Liver (tissue), 9 donors: ENCODE measurements around the gene SCN9A. TPM values are rescaled to one million over a fixed set of nuclear protein-coding genes. Genes with fewer than 3 reads are reported as not detected.

Source experiments
- DNase-seq: peaks from one replicate; pipeline ENCODE4 v3.0.0-alpha.2; 2017; ENCODE audit warnings: low spot score
- H3K27ac ChIP-seq, 2 donors: one replicate each; pipeline ENCODE4 v1.7.0; 2013; ENCODE audit warnings: inconsistent platforms in 2 of 2, low read length in 2 of 2, control low read depth in 1 of 2, low read depth in 1 of 2, mild to moderate bottlenecking in 1 of 2
- H3K27me3 ChIP-seq, 4 donors: one replicate each; pipeline versions ENCODE4 v1.6.1 to v1.7.0; 2013; ENCODE audit warnings: low read length in 3 of 4, inconsistent platforms in 1 of 4, mild to moderate bottlenecking in 1 of 4, moderate library complexity in 1 of 4; ENCODE audit not compliant: control insufficient read depth in 4 of 4, insufficient read depth in 4 of 4
- H3K36me3 ChIP-seq, 4 donors: one replicate each; pipeline versions ENCODE4 v1.6.1 to v1.7.0; 2013; ENCODE audit warnings: low read length in 3 of 4, mild to moderate bottlenecking in 3 of 4, low read depth in 1 of 4, moderate library complexity in 1 of 4; ENCODE audit not compliant: control insufficient read depth in 4 of 4, insufficient read depth in 3 of 4
- H3K4me1 ChIP-seq, 4 donors: one replicate each; pipeline versions ENCODE4 v1.6.1 to v1.7.0; 2013; ENCODE audit warnings: low read length in 3 of 4, mild to moderate bottlenecking in 3 of 4, moderate library complexity in 1 of 4; ENCODE audit not compliant: control insufficient read depth in 4 of 4, insufficient read depth in 4 of 4
- H3K4me3 ChIP-seq, 3 donors: one replicate each; pipeline versions ENCODE4 v1.6.1 to v1.7.0; 2013; ENCODE audit warnings: low read length in 3 of 3, control low read depth in 1 of 3, low read depth in 1 of 3, mild to moderate bottlenecking in 1 of 3
- H3K9ac ChIP-seq, 2 donors: one replicate each; pipeline ENCODE4 v1.7.0; 2013; ENCODE audit warnings: low read length in 2 of 2, mild to moderate bottlenecking in 2 of 2, moderate library complexity in 2 of 2, control low read depth in 1 of 2, low read depth in 1 of 2
- H3K9me3 ChIP-seq, 4 donors: one replicate each; pipeline versions ENCODE4 v1.6.1 to v1.7.0; 2013; ENCODE audit warnings: low read length in 3 of 4; ENCODE audit not compliant: control insufficient read depth in 4 of 4
- EGR1 ChIP-seq, 2 donors: IDR thresholded peaks; 2 replicates each; pipeline ENCODE4 v1.6.1; 2016 to 2018; ENCODE audit warnings: antibody characterized with exemption in 2 of 2, low read depth in 2 of 2
- FOXA1 ChIP-seq: IDR thresholded peaks from 2 replicates; pipeline ENCODE4 v1.6.1; 2016; ENCODE audit warnings: antibody characterized with exemption
- FOXA2 ChIP-seq: IDR thresholded peaks from 2 replicates; pipeline ENCODE4 v1.6.1; 2016; ENCODE audit warnings: antibody characterized with exemption
- GABPA ChIP-seq, 2 donors: IDR thresholded peaks in 1 of 2; conservative IDR thresholded peaks in 1 of 2; 2 replicates each; pipeline ENCODE4 v1.6.1; 2016; ENCODE audit warnings: antibody characterized with exemption in 2 of 2, mild to moderate bottlenecking in 1 of 2, moderate library complexity in 1 of 2
- HNF4A ChIP-seq, 2 donors: conservative IDR thresholded peaks; 2 replicates each; pipeline ENCODE4 v1.6.1; 2016; ENCODE audit warnings: antibody characterized with exemption in 2 of 2, mild to moderate bottlenecking in 2 of 2
- HNF4G ChIP-seq: IDR thresholded peaks from 2 replicates; pipeline ENCODE4 v1.6.1; 2016; ENCODE audit warnings: antibody characterized with exemption
- JUND ChIP-seq, 2 donors: IDR thresholded peaks; 2 replicates each; pipeline ENCODE4 v1.6.1; 2016; ENCODE audit warnings: antibody characterized with exemption in 2 of 2
- NR2F2 ChIP-seq: IDR thresholded peaks from 2 replicates; pipeline ENCODE4 v1.6.1; 2016; ENCODE audit warnings: antibody characterized with exemption
- RAD21 ChIP-seq, 2 donors: IDR thresholded peaks; 2 replicates each; pipeline ENCODE4 v1.6.1; 2016; ENCODE audit warnings: antibody characterized with exemption in 2 of 2, mild to moderate bottlenecking in 2 of 2
- SP1 ChIP-seq: IDR thresholded peaks from 2 replicates; pipeline ENCODE4 v1.6.1; 2018; ENCODE audit warnings: antibody characterized with exemption, mild to moderate bottlenecking
- YY1 ChIP-seq: IDR thresholded peaks from 2 replicates; pipeline ENCODE4 v1.6.1; 2016; ENCODE audit warnings: antibody characterized with exemption, mild to moderate bottlenecking
- WGBS: extraction: QIAGEN DNeasy Blood & Tissue Kit; methylation state at CpG from one replicate; pipeline ENCODE4 v1.1.7; 2013; 5-methylcytosine and 5-hydroxymethylcytosine counted together
- polyA plus RNA-seq, 2 donors: library from polyadenylated mRNA; stranded (reverse) in 1 of 2; unstranded in 1 of 2; fragments of 200-250 nt in 1 of 2; fragments of >200 nt in 1 of 2; fragmentation: Nextera tagmentation in 1 of 2; extraction: Ambion mirVana in 1 of 2; gene quantifications; one replicate each; pipeline versions ENCODE4 v1.2.1 to v1.2.3, GENCODE V29; 2013 to 2015
- total RNA-seq, 2 donors: library from RNA; depleted of rRNA; stranded (reverse); fragments of >200 nt; gene quantifications; one replicate each; pipeline ENCODE4 v1.2.3, GENCODE V29; 2014
- TF ChIP-seq, protein P1 (sequence below): IDR thresholded peaks from 2 replicates; pipeline ENCODE4 v1.6.1; 2016; ENCODE audit warnings: antibody characterized with exemption
- TF ChIP-seq, protein P2 (sequence below): IDR thresholded peaks from 2 replicates; pipeline ENCODE4 v1.6.1; 2016; ENCODE audit warnings: antibody characterized with exemption
- TF ChIP-seq, protein P3 (sequence below): IDR thresholded peaks from 2 replicates; pipeline ENCODE4 v1.6.1; 2016; ENCODE audit warnings: antibody characterized with exemption, mild to moderate bottlenecking
- TF ChIP-seq, protein P4 (sequence below): fragments of 150-350 bp; IDR thresholded peaks from 2 replicates; pipeline ENCODE4 v1.5.1; 2017; ENCODE audit warnings: improper control_type of control experiment, low read depth, low read length; ENCODE audit not compliant: missing input control
- TF ChIP-seq, protein P5 (sequence below): IDR thresholded peaks from 2 replicates; pipeline ENCODE4 v1.6.1; 2016; ENCODE audit warnings: antibody characterized with exemption
- donor health status: healthy.
- donor health status: healthy.
- donor health status: healthy.
- donor health status: healthy.
- donor health status: healthy.

SCN9A gene
- total and polyA plus RNA-seq, 4 donors = 1.2 to 10.1 (median 9.2) TPM

DNA sequence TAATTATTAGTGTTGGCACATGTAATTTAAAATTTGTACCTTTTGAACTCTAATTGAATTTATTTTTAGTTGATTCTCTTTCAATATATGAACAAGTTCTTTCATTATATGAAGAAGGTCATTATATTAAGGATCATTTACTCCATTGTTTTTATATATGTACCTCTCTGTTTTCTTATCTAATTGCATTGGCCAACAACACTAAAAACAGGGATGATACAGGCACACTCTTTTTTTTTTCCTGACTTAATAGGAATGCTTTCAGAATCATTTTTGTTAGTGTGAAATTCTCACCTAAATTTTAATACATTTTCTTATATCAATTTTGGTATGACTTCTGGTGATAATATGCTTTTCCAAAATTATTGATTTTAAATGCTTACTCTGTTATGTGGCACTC lies 173.0 kb downstream of the SCN9A start:
- peaks cover 0 to 4% (median 0%) of the 10 kb centered on the region in 4 donors for H3K9me3 ChIP-seq
- TF ChIP-seq, protein P1, sequence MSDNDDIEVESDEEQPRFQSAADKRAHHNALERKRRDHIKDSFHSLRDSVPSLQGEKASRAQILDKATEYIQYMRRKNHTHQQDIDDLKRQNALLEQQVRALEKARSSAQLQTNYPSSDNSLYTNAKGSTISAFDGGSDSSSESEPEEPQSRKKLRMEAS = no peak
- TF ChIP-seq GABPA (IDR thresholded peaks at IDR 0.05 in 1 of 2, conservative IDR thresholded peaks at IDR 0.05 in 1 of 2) = no peak
- no peak for TF ChIP-seq HNF4A (conservative IDR thresholded peaks at IDR 0.05)
- no peak for TF ChIP-seq EGR1 (IDR thresholded peaks at IDR 0.05; ENCODE audit: low read depth in 2 of 2)
- TF ChIP-seq YY1 = no peak
- TF ChIP-seq FOXA2 = no peak
- DNase-seq = no peak
- no peak overlapping the region for H3K27ac ChIP-seq
- H3K4me3 ChIP-seq = no peak overlapping the region
- no peaks in the 10 kb centered on the region for H3K27me3 ChIP-seq
- peaks cover 1 to 21% (median 13%) of the 10 kb centered on the region in 4 donors for H3K36me3 ChIP-seq
- H3K9ac ChIP-seq = no peak overlapping the region
- H3K4me1 ChIP-seq = no peaks in the 10 kb centered on the region

DNA sequence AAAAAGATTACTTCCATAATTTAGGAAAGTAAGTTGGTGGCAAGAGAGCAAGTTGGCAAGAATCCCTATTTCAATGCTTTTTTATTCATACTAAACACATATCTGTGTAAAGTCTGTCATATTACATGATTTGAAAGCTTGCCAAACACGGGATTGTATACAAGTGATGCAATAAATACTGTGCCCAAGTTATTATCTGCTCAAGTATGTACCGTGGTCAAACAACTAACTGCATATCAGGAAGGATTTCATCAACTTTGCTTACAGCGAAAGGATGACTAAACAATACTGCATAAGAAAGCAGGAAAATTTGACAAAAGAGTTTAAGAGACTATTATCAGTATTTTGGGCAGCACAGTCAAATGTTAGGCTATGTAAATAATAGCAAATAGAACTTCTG lies 178.3 kb downstream of the SCN9A start:
- H3K9ac ChIP-seq = no peak overlapping the region
- 61% methylated on average over 3 of the region's 3 CpGs for WGBS
- TF ChIP-seq, protein P2, sequence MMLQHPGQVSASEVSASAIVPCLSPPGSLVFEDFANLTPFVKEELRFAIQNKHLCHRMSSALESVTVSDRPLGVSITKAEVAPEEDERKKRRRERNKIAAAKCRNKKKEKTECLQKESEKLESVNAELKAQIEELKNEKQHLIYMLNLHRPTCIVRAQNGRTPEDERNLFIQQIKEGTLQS = no peak
- TF ChIP-seq JUND (IDR thresholded peaks at IDR 0.05) = no peak
- TF ChIP-seq FOXA2 = no peak
- TF ChIP-seq FOXA1 = no peak
- TF ChIP-seq, protein P3, sequence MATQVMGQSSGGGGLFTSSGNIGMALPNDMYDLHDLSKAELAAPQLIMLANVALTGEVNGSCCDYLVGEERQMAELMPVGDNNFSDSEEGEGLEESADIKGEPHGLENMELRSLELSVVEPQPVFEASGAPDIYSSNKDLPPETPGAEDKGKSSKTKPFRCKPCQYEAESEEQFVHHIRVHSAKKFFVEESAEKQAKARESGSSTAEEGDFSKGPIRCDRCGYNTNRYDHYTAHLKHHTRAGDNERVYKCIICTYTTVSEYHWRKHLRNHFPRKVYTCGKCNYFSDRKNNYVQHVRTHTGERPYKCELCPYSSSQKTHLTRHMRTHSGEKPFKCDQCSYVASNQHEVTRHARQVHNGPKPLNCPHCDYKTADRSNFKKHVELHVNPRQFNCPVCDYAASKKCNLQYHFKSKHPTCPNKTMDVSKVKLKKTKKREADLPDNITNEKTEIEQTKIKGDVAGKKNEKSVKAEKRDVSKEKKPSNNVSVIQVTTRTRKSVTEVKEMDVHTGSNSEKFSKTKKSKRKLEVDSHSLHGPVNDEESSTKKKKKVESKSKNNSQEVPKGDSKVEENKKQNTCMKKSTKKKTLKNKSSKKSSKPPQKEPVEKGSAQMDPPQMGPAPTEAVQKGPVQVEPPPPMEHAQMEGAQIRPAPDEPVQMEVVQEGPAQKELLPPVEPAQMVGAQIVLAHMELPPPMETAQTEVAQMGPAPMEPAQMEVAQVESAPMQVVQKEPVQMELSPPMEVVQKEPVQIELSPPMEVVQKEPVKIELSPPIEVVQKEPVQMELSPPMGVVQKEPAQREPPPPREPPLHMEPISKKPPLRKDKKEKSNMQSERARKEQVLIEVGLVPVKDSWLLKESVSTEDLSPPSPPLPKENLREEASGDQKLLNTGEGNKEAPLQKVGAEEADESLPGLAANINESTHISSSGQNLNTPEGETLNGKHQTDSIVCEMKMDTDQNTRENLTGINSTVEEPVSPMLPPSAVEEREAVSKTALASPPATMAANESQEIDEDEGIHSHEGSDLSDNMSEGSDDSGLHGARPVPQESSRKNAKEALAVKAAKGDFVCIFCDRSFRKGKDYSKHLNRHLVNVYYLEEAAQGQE = no peak
- TF ChIP-seq HNF4G = no peak
- H3K27ac ChIP-seq = no peak overlapping the region
- no peak for DNase-seq
- H3K4me3 ChIP-seq = no peak overlapping the region
- H3K4me1 ChIP-seq = no peaks in the 10 kb centered on the region
- no peaks in the 10 kb centered on the region for H3K27me3 ChIP-seq
- H3K9me3 ChIP-seq = no peaks in the 10 kb centered on the region
- H3K36me3 ChIP-seq = peaks cover 0 to 11% (median 3%) of the 10 kb centered on the region in 4 donors

DNA sequence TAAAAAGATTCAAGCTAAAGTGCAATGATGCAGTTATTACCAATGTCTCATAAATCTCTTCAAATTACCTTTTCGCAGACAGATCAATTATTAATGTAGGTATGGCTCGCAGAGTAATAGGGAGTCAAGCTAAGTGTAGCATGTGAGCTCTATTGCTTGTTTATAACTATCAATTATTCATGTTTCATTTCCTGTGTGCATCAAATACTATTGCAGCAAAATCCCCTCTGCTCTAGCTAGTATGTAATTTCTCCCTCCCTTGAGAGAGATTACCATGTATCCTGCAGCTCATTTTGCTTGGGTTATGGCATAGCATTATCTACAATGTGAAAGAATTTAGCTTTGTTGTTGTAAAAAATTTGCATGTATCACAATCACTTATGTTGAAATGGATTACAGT lies 182.3 kb downstream of the SCN9A start:
- 98% methylated on average over 2 of the region's 2 CpGs for WGBS
- no peaks in the 10 kb centered on the region for H3K27me3 ChIP-seq
- TF ChIP-seq, protein P1 = no peak
- TF ChIP-seq HNF4A (conservative IDR thresholded peaks at IDR 0.05) = no peak
- no peak for TF ChIP-seq JUND (IDR thresholded peaks at IDR 0.05)
- TF ChIP-seq, protein P4, sequence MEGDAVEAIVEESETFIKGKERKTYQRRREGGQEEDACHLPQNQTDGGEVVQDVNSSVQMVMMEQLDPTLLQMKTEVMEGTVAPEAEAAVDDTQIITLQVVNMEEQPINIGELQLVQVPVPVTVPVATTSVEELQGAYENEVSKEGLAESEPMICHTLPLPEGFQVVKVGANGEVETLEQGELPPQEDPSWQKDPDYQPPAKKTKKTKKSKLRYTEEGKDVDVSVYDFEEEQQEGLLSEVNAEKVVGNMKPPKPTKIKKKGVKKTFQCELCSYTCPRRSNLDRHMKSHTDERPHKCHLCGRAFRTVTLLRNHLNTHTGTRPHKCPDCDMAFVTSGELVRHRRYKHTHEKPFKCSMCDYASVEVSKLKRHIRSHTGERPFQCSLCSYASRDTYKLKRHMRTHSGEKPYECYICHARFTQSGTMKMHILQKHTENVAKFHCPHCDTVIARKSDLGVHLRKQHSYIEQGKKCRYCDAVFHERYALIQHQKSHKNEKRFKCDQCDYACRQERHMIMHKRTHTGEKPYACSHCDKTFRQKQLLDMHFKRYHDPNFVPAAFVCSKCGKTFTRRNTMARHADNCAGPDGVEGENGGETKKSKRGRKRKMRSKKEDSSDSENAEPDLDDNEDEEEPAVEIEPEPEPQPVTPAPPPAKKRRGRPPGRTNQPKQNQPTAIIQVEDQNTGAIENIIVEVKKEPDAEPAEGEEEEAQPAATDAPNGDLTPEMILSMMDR = no peak
- TF ChIP-seq, protein P5, sequence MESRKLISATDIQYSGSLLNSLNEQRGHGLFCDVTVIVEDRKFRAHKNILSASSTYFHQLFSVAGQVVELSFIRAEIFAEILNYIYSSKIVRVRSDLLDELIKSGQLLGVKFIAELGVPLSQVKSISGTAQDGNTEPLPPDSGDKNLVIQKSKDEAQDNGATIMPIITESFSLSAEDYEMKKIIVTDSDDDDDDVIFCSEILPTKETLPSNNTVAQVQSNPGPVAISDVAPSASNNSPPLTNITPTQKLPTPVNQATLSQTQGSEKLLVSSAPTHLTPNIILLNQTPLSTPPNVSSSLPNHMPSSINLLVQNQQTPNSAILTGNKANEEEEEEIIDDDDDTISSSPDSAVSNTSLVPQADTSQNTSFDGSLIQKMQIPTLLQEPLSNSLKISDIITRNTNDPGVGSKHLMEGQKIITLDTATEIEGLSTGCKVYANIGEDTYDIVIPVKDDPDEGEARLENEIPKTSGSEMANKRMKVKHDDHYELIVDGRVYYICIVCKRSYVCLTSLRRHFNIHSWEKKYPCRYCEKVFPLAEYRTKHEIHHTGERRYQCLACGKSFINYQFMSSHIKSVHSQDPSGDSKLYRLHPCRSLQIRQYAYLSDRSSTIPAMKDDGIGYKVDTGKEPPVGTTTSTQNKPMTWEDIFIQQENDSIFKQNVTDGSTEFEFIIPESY = no peak
- TF ChIP-seq HNF4G = no peak
- no peak for TF ChIP-seq SP1
- TF ChIP-seq FOXA1 = no peak
- no peak for TF ChIP-seq FOXA2
- TF ChIP-seq, protein P2 = no peak
- TF ChIP-seq EGR1 (IDR thresholded peaks at IDR 0.05; ENCODE audit: low read depth in 2 of 2) = no peak
- no peak for TF ChIP-seq RAD21 (IDR thresholded peaks at IDR 0.05)
- no peak for TF ChIP-seq NR2F2

More for the DNA sequence above, 182.3 kb downstream of the SCN9A start:
- H3K9ac ChIP-seq = no peak overlapping the region
- no peaks in the 10 kb centered on the region for H3K4me1 ChIP-seq
- H3K27ac ChIP-seq = no peak overlapping the region
- H3K4me3 ChIP-seq = no peak overlapping the region
- DNase-seq = no peak
- H3K9me3 ChIP-seq = no peaks in the 10 kb centered on the region
- peaks cover 0 to 2% (median 0%) of the 10 kb centered on the region in 4 donors for H3K36me3 ChIP-seq
